ENCODE measurements around the gene TMEM218.

TMEM218 gene

GRCh38 chr11:125090816-125091215 is 20.6 kb downstream of the TMEM218 start:
- TF ChIP-seq GATA2 (IDR thresholded peaks at IDR 0.05; ENCODE audit: low read depth, low read length): no peak
- TF ChIP-seq GATA3 (IDR thresholded peaks at IDR 0.05; ENCODE audit: low read depth, low read length): no peak

- TF ChIP-seq GATA2 (IDR thresholded peaks at IDR 0.05; ENCODE audit: low read depth, low read length) (no peak), GATA3 (IDR thresholded peaks at IDR 0.05; ENCODE audit: low read depth, low read length) (no peak)
Observed at GRCh38 chr11:125088576-125089455, 22.6 kb downstream of the TMEM218 start.

DNA sequence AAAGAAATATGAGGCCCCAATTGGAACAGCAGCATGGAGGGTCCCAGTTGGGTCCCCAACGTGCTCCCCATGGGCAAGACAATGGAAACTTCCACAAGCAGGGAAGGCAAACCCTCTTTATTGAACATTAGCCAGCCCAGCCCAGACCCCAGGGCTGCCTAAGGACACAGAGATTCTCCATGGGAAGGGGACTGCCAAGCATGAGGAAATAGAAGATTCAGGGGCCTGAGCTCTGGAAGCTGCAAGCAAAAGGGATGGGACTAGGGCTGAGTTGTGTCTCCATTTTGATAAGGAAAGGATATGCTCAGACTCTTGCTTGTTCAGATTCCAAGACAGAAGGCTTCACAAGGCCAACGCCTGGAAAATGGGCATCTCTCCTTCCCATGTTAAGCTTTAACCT is 23.3 kb downstream of the TMEM218 start:
- TF ChIP-seq GATA2 (IDR thresholded peaks at IDR 0.05; ENCODE audit: low read depth, low read length) (no peak), GATA3 (IDR thresholded peaks at IDR 0.05; ENCODE audit: low read depth, low read length) (no peak)

GRCh38 chr11:125086633-125087296 is 24.7 kb downstream of the TMEM218 start:
- TF ChIP-seq GATA2 (IDR thresholded peaks at IDR 0.05; ENCODE audit: low read depth, low read length): no peak
- TF ChIP-seq GATA3 (IDR thresholded peaks at IDR 0.05; ENCODE audit: low read depth, low read length): no peak

GRCh38 chr11:125085301-125086081 is 25.9 kb downstream of the TMEM218 start:
- TF ChIP-seq GATA2 (IDR thresholded peaks at IDR 0.05; ENCODE audit: low read depth, low read length): no peak
- TF ChIP-seq GATA3 (IDR thresholded peaks at IDR 0.05; ENCODE audit: low read depth, low read length): no peak

DNA sequence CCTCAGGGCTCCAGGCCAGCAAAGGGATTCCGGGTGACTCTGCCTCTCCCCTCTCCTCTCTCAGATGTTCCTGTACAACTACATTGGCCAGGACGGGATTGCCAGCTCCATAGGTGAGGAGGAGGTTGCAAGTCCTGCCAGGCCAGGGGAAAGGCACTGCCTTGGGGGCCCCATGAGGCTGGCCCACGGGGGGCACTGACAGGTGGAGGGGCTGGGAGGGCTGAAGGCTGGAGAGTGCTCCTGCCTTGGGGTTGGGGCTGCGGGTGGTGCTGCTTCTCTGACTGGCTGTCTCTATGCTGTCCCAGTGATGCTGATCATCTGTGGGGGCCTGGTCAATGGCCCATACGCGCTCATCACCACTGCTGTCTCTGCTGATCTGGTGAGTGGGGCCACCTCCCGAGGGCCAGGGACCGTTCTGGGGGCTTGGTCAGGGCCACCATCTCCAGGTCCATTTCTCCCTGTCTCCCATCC is 26.6 kb downstream of the TMEM218 start:
- TF ChIP-seq GATA2 (IDR thresholded peaks at IDR 0.05; ENCODE audit: low read depth, low read length): no peak
- no peak for TF ChIP-seq GATA3 (IDR thresholded peaks at IDR 0.05; ENCODE audit: low read depth, low read length)

DNA sequence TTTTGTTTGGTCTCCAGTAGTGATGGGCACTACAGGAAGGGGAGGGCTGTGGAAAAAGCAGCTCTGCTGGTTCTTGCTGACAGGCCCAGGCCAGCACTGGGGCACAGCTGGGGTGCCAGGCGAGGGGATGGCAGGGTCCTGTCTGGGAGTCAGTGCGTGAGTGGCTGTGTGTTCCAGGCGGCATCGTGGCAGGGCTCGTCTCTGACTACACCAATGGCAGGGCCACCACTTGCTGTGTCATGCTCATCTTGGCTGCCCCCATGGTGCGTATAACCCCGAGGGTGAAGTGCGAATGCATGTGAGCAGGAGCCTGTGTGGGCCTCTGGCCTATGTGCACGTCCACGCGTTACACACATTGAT is 27.4 kb downstream of the TMEM218 start:
- TF ChIP-seq GATA3 (IDR thresholded peaks at IDR 0.05; ENCODE audit: low read depth, low read length) (no peak), GATA2 (IDR thresholded peaks at IDR 0.05; ENCODE audit: low read depth, low read length) (no peak)

GRCh38 chr11:125083312-125084056 is 27.9 kb downstream of the TMEM218 start:
- TF ChIP-seq GATA3 (IDR thresholded peaks at IDR 0.05; ENCODE audit: low read depth, low read length) (no peak), GATA2 (IDR thresholded peaks at IDR 0.05; ENCODE audit: low read depth, low read length) (no peak)

DNA sequence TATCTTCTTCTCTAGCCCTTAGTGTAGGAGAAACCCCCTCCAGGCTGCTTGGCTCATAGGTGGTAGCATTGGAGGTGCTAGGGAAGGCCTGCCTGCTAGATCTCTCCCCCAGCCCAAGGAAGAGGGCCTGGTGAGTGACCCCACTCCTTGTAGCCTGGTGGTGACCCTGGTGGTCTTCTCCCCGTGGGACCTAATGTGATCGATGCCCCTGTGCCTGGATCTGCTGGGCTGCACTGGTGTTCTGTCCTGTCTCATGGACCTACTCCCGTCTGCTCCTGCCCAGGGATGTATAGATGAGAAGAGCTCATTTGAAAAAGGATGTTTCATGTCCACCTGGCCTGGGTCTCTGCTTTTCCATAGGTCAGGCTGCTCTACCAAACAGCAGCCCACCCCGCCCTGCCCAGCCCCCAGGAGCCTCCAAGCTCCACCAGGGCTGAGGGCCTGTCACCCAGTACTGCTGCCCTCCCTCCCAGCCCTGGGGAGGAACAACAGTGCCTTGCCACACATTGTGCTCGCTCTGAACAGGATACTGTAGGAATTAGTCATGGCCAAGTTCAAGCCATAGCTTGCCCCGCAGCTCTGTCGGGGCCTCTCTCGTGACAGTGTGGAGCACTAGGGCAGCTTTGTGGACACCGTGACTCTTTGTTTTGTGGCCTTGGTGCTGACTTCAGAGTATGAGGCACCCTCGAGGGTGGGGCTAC is 28.7 kb downstream of the TMEM218 start:
- TF ChIP-seq GATA3 (IDR thresholded peaks at IDR 0.05; ENCODE audit: low read depth, low read length): no peak
- TF ChIP-seq GATA2 (IDR thresholded peaks at IDR 0.05; ENCODE audit: low read depth, low read length): no peak

DNA sequence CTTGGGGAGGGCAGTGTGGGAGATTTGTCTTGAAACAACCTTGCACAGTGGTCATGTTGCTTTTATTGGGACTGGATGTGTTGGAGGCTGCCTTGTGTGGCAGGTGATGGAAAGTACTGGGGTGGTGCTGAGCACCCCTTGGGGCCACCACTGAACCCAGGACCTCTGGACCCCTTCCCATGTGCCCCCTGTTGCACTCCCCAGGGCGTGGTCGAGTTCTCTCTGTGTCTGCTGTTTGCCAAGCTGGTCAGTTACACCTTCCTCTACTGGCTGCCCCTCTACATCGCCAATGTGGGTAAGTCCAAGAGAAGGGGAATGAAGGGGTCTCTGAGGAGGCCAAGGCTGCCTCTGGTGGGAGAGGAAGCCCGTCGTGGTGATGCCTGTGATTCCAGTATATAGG is 29.4 kb downstream of the TMEM218 start:
- no peak for TF ChIP-seq GATA3 (IDR thresholded peaks at IDR 0.05; ENCODE audit: low read depth, low read length)

DNA sequence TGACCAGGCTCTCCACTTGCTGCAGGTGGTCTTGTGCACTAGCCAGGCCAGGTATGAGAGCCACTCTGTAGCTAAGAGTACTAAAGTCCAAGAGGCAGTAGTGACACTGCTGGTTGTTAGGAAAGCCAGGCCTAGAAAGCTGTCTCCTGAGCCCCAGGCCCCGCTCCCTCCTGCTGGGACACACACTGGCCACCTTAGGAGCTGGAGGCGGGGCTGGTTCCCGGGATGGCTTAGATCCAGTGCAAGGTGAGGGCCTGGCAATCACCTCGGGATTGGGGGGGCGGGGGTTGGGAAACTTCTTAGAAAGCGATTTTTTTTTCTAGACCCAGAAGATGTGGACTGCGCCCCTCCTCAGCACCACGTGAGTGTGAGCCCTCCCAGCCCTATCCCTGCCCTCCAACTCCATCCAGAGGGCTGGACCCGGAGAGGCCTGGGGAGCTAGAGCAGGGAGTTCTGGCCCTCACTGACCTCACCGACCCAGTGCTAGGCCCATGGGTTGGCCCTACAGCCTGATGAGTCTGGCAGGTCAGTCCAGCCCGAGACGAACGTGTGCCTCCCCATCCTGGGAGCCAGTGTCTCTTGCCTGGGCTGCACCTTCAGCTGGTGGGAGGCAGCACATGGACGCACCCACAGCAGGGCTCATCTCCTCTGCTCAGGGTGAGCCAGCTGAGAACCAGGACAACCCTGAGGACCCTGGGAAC is 30.2 kb downstream of the TMEM218 start:
- TF ChIP-seq GATA2 (IDR thresholded peaks at IDR 0.05; ENCODE audit: low read depth, low read length) (no peak), GATA3 (IDR thresholded peaks at IDR 0.05; ENCODE audit: low read depth, low read length) (no peak)

GRCh38 chr11:125080531-125080911 is 30.9 kb downstream of the TMEM218 start:
- TF ChIP-seq GATA2 (IDR thresholded peaks at IDR 0.05; ENCODE audit: low read depth, low read length): no peak
- TF ChIP-seq GATA3 (IDR thresholded peaks at IDR 0.05; ENCODE audit: low read depth, low read length): no peak

Data from SH-SY5Y (cell line).